NOMO-1 (cell line): ENCODE results near the gene POU2AF1.
A peak's percentile ranks its signal among the peaks of the same experiment; 100 is the strongest.
"Not testable (repeated sequence)": the region's sequence is repeated elsewhere in the genome, so short reads cannot be mapped to it uniquely, and the experiment has no call there.

ENCODE experiments used
- DNase-seq, 2 experiments: peaks; one replicate each; lab custom pipeline; 2025; ENCODE audit not compliant: unreplicated experiment in 2 of 2; lab: John Stamatoyannopoulos, UW

The POU2AF1 gene

DNA sequence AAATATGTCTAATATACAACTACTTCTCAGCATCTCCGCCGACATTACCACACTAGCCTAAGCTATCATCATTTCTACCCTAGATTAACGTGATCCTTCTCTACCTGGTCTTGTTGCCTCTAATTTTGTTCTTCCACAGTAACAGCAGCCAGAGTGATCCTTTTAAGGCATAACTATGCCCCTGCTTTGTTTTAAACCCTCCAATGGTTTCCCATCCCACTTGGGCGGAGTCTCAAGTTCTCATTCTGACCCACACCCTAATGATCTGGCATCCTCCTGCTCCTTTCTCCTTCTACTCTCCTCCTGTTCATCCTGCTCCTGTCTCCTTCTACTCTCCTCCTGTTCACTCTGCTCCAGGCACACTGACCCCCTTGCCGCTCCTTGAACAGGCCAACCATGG is 31.9 kb upstream of the POU2AF1 start:
- DNase-seq, result no peak

DNA sequence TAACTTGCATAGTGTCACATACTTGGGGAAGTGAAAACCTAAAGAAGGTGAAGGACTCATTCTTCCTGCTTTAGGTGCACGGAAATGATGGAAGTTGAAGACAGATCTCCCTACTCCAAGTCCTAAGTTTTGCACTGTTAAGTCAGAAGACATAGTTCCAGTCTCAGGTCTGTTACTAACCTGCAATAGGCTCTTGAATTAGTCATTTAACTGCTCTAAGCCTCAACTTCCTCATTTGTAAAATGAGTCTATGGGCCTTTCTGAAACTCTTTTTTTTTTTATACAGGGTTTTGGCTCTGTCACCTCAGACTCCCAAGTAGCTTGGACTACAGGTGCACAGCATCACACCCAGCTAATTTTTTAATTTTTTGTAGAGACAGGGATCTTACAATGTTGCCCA is 30.8 kb upstream of the POU2AF1 start:
- DNase-seq, result peak; percentile 80 to 92

DNA sequence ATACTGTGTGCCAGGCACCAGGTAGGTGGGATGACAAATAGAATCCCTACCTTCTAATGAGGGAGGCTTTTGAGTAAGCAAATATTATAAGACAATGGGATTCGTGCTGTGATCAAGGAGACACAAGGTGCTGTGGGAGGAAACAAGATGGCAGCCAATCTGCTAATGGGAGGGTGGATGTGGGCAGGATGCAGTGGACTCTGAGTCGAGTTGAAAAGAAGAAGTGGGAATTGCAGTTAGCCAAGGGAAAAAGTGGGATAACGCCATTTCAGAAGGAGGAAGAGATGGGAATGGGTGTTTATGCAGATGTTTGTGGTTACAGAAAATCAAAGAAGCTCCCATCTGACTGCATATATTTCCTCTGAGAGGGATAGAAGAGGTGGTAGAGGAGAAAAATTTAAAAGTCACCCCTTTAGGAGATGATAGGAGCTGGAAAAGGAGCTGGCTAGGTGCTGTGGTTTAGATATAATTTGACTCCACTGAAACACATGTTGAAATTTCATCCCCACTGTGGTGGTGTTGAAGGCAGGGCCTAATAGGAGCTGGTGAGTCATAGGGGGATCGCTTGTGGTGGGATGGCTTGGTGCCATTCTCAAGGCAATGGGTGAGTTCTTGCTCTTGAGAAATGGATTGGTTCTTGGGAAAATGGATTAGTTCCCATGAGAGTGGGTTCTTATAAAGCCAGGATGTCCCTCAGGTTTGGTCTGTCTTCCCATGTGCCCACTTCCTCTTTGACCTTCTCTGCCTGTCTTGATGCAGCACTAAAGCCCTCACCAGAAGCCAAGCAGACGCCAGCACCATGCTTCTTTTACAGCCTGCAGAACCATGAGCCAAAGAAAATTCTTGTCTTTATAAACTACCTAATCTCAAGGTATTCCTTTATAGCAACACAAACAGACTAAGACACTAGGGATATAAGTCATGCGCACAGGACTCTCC is 30.0 kb upstream of the POU2AF1 start:
- DNase-seq, result peak; percentile 42 to 62

DNA sequence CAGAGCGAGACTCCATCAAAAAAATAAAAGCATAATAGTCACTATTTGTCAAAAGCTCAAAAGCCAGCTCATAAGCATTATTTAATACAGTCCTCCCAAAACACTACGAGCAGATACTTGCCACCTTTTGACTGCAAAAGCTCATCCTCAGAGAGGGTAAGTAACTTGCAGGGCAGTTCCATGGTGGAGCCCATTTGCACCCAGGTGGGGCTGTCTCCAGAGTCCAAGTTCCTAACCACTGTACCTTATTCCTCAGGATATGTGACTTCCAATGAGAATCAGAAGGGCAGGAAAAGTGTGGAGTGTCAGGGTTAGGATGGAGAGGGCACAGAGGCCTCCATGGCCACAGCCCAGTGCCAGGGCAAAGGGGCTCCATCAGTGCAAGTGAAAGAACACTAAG is 28.6 kb upstream of the POU2AF1 start:
- no peak for DNase-seq

DNA sequence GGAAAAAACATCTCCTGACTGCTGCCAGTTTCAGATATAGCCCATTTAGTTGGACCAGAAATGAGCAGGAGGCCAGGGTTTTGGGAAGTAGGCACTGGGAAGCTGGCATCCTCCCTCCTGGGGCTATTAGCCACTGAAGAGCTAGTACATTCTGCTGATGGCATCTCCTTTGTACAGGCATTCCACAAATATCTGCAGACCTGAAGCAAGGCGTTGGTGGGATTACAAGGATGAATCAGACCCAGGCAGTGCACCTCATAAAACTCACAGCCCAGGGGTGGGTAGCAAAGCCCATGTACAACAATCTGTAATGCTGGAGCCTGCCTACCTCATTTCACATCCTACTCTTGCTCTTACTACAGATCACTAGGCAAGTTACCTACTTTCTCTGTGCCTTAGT is 27.5 kb upstream of the POU2AF1 start:
- DNase-seq, result no peak

DNA sequence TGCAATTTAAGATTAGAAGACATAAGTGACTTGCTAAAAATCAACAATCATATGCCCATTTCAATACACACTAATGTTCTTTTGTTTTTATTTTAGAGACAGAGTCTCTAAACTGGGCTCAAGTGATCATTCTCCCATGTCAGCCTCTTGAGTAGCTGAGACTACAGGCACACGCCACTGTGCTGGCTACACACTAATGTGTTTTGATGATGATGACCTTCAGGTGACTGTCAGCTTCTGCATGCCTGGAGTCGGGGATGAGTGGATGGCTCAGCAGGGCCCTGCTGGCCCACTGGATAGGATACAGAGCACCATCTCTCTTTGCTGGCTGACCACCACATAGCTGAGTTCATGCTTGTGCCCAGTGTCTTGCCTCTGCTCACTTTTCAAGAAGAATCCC is 27.0 kb upstream of the POU2AF1 start:
- DNase-seq, result no peak

DNA sequence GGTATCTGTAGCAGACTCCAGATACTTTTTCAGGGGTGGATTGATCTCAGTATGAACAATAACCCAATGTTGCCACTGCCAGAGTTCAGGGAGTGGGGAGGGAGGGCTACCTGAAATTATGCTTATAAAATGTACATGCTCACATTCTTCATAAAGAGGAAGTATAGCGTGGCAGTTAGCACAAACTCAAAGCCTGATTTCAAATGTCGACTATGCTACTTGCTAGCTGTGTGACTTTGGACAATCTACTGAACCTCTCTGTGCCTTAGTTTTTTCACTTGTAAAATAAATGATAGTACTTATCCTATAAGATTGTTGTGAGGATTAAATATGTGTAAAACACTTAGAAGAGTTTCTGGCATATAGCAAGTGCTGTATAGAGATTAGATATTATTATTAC is 26.5 kb upstream of the POU2AF1 start:
- peak in 1 of 2 experiments; percentile 9 for DNase-seq

DNA sequence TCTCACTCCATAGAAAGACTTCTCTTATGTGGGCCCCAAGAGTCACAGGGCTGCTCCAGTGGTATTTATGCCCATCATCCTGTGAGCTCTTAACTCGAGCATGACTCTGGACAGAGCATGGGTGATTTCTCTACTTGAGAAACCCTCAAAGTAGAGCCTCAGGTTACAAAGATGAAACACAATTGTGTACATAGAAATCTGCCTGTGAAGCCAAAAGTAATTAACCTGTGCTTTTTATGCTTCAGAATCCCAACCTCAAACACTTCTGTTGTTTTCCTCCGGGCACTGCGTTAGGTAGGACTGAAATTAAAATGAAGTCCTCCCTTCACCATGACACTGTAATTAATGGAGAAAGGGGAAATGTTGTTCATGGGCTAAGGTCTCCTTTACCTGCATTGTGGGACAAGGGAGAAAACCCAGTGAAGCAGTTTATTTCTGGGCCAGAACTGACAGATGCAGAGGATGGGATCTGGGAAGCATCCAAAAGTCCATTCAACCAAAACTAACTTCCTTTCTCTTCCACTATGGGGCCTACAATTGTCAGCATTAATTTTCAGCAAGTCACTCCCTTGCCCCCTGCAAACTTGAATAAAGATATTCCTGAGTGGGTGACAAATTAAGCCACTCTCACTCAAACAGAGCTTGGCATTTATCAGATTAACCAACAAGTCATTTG is 24.1 kb upstream of the POU2AF1 start:
- no peak for DNase-seq

DNA sequence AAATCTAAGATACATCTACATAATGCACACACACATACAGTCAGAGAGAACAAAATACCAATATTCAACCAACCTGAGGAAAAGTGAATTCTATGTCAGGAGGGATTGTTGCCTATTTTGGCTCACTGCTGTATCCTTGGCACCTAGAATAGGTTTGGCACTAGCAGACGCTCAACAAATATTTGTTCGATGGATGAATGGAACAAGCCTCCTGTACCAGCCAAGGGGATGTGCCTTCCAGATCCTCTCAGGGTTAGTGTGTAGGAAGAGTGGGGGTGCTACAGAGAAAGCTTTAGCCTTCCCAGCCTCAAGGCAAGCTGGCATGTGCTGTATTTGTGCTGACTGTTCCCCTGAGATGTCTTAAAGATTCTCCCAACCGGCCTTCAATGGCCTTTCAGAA is 23.3 kb upstream of the POU2AF1 start:
- no peak for DNase-seq

DNA sequence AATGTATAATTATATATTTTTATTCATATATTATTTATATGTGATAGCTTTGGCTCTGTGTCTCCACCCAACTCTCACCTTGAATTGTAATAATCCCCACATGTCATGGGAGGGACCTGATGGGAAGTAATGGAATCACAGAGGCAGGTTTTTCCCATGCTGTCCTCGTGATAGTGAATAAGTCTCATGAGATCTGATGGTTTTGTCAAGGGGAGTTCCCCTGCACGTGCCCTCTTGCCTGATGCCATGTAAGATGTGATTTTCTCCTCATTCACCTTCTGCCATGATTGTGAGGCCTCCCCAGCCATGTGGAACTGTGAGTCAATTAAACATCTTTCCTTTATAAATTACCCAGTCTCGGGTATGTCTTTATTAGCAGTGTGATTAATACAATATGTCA is 22.9 kb upstream of the POU2AF1 start:
- not testable (repeated sequence) for DNase-seq

DNA sequence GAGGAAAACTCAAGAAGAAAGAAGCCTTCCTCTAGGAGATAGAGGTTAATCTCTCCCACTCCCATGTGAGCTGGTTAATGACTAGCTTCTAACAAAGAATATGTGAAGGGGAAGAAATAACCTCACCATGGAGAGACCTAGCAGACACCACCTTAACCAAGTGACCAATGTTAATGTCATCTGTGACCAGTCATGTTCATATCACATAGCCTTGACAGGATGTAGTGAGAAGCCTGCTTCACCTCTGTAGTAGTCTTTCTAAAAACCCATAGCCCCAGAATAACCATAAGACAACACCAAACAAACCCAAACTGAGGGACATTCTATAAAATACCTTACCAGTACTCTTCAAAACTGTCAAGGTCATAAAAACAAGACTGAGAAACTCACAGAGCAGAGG is 21.5 kb upstream of the POU2AF1 start:
- no peak for DNase-seq

DNA sequence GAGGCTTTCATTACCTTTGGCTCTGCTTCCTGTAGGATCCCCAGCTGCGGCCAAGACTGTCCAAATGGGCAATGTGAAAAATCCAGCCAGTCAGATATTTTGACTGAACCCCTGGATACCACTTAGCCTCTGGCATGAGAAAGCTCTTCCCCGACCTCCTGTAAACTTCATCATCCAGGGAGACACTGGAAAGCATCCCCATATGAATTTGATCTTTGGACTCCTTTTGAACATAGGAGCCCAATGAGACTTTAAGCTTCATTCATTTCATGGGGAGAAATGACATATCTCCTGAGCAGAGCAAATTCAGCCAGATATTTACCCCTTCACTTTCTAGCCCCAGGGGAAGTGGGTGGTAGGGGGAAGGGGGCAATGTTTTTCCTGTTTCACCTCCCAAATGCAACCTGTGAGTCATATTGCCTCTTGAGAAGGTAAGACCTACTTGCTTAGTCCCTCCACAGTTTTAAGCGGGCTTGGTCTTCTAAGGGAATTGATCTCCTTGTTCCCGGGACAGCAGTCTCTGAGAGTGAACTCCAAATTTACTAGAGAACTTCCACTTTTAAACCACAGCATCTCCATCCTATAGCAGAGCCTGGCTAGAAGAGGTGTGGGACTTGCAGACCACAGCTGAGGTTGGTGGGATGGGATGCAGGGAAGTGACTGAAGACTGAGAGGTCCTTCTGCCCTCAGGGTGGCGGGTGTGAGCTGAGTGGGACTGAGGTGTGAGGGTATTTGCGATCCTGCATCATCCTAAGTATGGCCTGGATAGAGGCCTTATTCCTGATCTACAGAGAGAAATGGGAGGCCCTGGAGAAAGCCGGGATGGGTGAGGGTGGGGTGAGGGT is 20.3 kb upstream of the POU2AF1 start:
- DNase-seq, result no peak

DNA sequence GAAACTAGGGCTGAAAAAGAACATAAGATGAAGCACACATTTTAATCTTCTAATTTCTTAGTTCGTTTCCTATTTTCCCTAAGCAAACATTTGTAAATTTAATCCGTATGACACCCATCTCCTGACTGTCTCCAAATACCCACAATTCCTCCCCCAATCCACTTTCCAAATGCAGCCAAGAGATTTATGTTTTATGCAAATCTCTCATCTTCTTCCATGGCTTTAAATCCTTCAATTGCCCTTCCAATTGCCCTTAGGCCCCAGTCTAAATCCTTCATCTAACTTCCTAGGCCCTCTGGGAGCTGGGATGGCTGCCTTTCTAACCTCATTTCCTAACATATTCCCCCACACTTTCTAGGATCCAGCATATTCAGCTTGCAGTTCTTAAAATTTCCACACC is 18.0 kb upstream of the POU2AF1 start:
- no peak for DNase-seq

DNA sequence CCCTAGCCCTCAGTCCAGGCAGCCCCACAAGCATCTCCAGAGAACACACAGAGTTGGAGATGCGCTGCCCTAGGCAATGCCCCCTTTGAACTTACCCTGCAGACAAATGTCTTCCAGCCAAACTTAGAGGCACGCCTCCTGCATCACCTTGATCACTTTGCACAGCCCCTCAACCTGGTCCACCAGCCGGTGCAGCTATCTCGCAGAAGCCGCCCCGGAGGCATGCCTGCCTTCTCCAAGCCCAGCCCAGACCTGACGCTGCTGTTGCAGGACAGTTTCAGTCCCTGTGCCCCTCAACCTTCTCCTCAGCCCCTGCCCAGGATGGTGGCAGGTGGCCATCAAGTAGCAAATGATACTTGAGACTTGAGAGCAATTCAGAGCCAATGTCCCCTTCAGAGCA is 16.7 kb upstream of the POU2AF1 start:
- no peak for DNase-seq

DNA sequence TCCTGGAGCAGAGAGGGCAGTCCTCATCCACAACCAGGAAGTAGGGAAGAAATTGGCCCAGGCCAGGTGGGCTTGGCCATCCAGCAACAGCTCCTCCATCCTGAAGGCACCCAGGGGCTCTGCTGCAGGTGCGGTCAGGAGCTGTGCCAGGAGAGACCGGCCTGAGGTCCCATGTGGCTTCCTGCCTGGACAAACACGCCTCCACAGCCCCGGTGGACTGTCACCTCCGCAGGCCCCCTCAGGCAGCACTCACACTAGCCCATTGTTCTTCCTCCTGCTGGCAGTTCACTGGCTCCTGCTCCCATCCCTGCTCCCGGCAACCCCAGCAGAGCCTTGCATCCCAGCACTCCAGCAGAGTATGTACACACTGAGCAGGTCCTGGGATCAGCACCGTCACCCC is 16.0 kb upstream of the POU2AF1 start:
- DNase-seq, result no peak

DNA sequence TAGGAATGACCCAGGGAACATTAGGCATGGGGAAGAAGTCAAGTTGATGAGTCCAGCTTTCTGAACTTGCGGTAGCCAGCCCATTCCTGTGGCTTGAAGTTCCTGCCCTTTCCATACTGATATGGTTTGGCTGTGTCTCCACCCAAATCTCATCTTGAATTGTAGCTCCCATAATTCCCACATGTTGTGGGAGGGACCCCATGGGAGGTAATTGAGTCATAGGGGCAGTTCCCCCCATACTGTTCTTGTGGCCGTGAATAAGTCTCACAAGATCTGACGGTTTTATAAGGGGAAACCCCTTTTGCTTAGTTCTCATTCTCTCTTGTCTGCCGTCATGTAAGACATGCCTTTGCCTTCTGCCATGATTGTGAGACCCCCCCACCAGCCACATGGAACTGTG is 15.1 kb upstream of the POU2AF1 start:
- DNase-seq, result not testable (repeated sequence)

DNA sequence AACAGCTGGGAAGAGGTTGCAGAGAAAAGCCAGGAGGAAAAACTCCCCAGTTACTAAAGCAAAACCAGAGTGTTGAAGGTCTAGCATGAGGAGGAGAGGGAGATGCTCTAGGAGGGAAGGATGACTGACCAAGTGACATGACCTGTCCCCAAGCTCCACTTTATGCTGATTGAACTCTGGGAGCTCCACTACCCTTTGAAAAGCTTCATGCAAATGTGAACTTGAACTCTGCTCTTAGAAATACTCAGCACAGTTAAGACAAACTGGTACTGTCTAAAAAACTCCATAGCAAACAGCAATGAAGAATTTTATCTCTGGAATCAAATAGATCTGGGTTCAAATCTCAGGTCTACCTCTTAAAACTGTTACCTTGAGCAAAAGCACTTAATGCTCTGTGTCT is 14.5 kb upstream of the POU2AF1 start:
- no peak for DNase-seq

DNA sequence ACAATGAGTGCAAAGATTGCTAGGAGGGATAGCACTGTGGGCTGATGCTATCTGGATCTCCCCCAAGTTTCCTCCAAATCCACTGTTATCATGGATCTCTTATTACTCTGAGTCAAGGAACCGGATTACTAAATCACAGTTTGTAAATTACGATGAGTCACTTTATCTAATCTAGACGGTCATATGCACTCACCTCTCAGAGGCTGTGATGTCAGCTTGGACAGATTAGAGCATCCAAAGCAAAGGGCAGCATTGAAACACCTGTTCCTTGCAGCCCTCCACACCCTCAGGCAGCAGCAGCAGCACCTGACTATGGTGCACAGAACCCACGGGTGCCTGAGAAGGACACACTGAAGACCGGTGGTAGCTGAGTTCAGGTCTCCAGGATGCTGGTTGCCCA is 14.0 kb upstream of the POU2AF1 start:
- no peak for DNase-seq

DNA sequence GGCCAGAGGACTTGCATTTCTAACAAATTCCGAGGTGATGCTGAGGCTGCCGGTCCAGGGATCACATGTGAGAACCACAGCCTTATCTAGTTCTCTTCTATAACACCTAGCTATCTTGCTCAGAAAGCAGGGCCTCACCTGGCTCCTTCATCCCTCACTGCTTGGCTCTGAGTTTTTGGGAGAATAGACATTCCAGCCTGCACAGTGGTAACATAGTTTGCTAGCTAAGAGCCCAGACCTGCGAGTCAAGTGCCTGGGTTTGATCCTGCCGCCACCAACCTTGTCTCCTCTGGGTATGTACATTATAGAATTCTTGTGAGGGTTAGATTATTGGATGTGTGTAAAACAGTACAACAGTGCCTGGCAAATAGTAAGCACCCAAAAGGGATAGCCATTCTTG is 13.5 kb upstream of the POU2AF1 start:
- DNase-seq, result no peak

DNA sequence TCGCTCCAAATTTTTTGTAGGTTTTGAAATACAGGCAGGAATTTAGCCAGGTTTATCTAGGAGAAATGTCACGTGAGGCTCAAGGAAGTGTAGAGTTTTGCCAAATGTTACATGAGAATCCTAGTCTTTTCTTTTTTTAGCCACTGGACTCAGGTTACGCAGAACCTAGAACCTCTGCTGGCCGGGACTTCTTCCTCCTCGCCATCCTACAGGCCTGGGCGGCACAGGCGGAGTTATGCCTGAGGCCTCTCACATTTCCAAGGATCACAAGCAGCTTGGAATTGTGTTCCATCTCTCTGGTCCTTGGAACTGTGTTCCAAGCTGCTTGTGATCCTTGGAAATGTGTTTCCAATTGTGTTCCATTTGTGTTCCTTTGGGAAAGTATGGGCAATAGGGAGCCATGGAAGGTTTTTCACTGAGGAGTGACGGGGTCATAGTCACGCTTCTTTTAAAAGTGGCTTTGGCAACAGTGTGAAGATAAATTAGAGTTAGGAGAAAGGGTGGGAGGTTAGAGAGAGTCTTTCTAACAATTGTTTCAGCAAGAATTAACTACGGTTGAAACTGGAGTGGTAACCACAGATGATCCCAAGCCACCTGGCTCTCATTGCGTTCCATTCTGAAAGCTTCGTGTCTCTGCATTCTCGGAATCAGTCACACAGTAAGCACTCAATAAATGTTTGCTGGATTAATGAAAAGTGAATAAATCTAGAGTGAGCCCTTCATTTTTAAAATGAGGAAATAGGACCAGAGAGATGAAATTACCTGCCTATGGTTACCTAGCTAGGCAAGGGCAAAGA is 12.5 kb upstream of the POU2AF1 start:
- no peak for DNase-seq

DNA sequence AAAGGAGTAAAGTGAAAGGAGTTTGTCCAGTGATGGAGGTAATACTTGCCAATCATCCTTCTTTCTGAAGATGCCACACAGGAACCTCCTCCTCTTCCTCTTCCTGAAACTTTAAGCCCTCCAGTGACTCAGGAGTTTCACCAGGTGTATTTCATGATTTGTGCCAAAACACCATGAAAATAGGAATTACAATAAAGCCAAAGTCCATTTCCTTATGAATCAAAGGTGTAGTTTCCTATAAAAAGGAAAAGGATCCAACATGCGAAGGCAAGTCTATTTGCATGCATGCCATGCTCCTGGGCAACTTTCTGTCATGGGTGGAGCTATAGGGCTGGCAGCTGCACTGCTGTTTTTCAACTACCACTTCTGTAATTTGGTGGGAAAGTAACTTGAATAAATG is 9.8 kb upstream of the POU2AF1 start:
- no peak for DNase-seq
